SW480 (cell line): ENCODE measurements around the gene CCDC38.
"Not testable (repeated sequence)": the region's sequence is repeated elsewhere in the genome, so short reads cannot be mapped to it uniquely, and the experiment has no call there.

Experiments
- DNase-seq: peaks from one replicate; pipeline ENCODE4 v3.0.0-alpha.2; 2016; ENCODE audit warnings: low spot score

Gene CCDC38

DNA sequence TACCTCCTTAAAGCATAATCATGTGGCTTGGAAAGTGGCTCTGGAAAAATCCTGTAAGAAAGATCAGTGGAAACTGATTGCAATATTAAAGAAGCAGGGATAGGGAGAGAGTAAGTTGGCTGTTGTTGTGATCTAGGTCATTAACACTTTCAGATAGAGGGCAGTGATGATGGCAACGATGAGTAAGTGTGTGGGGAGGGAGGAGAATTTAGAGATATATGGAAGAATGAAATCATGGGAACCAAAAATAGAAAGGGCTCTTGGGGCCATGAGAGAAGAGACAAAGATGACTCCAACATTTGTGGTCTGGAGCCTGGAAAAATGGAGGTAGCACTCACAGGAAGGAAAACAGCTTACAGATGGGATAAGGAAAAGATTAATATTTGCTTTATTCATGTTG is 60.3 kb downstream of the CCDC38 start:
- DNase-seq, result no peak

DNA sequence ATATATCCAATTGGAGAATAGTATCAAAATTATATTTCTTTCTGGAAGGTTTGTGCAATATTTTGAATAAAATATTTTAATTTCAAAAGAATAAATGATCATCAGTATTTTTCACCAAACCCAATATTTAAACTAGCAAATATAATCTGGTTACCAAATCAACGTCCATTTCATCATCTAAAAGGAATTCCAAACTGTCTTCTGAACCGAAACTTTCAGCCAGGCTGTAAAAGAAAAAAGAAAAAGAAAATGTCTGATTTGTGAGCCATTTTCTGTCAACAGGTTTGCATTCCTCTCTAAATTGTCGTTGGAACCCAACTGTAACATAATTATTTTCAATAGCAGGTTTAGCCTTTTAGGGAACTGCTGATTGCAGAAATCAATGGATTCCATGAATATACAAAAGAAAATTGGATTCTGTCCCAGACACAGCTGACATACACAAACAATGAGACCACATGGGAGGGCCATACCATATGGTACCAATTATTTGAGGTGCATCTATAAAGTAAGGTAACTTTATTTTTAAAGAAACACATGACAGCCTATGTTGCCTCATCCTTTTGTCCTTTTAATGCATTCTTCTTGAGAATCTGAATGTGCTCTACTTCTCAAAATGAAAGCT is 61.0 kb downstream of the CCDC38 start:
- DNase-seq, result no peak

DNA sequence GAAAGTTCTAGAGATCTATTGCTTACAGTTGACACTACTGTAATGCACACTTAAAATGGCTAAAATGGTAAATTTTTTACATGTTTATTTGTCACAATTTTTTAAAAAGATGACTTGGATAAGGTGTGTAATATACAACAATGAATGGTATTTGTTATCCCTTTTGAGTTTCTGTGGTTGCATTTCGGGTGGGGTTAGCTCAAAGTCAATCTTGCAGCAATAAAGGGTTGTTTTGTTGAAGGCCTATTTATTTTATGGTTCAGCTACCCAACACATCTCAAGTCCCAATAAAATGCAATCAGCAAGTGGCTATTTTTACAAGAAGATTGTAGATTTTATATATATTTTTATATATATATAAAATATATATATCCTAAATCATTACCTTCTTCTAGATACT is 61.5 kb downstream of the CCDC38 start:
- DNase-seq, result no peak

DNA sequence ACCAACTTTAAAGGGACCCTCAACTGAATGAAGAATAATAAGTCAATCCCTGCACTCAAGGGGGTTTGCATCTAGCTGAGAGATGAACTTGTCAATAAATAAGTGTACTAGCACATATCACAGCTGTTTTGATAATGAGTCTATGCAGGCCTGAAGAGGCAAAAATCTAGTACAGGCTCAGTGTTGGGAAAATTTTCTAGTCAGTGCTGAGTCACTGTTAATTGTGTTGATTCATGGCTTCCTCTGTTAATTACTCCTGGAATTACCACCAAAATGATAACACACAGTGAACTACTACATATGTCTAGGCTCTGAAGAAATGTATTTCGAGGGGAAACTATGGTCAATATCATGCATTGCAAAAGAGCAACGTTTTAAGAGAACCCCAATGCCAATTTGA is 64.8 kb downstream of the CCDC38 start:
- DNase-seq, result no peak

DNA sequence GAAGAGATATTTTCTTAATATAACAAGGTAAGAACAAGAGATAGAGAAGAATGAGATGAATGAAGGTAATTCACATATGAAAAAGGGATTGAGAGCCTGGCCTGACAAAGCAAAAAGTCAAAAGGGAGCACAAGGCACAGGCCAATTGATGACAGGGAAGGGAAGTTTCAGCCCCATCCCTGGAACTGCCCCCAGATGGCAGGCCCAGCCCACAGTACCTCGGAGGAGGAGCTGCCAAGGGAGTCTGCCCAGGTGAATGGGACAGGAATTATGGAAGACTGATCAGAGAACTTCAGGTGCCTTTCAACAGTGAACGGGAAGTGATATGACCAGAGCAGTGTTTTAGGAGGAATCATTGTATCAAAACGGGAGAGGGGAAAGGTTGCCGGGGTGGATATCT is 68.0 kb downstream of the CCDC38 start:
- DNase-seq, result no peak

DNA sequence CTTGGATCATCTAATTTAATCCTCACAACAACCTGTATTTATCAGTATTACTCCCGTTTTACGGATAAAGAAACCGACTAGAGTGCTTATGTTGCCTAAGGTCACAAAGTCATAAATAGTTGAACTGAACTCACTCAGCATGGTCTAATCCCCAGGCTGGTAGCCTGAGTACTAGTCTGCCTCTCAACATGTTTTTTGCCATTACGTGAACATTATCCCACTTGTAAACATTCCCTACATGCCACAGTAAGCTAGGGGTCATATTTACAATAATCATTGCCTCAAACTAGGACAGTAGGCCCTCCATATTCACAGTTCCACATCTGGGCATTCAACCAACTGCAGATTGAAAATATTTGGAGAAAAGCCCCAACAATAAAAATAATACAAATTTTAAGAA is 71.5 kb downstream of the CCDC38 start:
- no peak for DNase-seq

DNA sequence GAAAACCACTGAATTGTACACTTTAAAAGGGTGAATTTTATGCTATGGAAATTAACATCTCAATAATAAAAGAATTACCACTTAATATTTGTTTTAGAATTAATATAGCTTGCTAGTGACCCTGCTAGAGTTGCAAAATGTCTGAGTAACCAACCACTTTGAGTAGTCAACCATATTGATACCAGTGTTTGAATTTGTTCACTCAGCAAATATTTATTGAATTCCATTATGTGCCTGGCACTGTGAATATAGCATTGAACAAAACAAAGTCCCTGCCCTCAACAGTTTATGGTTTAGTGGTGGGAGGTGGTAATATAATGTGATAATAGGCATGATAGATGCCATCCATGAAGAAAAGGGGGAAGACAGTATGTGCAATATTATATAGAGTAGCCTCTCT is 79.1 kb downstream of the CCDC38 start:
- no peak for DNase-seq

DNA sequence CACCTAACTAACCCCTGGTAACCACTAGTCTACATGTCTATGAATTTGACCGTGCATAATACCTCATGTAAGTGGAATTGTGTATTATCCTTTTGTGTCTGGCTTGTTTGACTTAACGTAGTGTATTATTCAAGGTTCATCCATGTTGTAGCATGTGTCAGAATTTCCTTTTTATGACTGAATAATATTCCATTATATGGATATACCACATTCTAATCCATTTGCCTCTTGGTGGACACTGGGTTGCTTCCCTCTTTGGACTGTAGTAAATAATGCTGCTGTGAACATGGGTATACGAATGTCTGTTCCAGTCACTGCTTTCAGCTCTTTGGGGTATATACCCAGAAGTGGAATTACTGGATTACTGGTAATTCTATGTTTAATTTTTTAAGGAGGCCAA is 80.4 kb downstream of the CCDC38 start:
- DNase-seq, result no peak

DNA sequence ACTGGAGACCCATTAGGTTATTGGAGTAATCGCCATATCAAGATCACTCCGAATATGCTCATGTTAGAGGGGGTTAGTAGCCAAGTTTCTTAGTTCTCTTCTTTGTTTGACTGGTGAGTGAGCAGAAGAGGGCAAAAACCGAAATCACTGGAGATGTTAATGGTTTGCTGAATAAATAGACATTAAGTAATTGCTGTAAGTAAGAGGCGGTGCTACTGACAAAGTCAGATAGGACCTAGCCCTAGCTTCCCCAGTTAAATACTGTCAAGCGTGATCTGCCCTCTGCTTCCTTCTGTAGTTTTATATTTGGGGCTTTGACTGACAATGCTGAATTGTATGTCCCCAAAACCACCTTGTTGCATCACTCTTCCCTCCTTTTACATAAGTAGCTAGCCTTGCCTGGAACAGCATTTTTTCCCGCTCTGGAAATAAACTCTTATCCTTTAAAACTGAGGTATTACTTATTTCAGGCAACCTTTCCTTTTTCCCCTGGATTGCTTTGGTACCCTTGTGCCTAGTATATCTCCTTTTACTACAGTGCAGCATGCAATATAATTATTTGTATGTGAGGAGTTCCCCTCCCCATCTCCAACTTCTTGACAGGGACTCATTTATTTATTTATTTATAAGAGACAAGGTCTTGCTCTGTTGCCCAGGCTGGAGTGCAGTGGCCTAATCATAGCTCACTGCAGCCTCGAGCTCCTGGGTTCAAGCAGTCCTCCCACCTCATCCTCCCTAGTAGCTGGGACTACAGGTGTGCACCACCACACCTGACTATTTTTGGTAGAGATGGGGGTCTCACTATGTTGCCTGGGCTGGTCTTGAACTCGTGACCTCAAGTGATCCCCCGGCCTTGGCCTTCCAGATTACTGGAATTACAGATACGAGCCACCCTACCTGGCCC is 82.2 kb downstream of the CCDC38 start:
- DNase-seq, result no peak

DNA sequence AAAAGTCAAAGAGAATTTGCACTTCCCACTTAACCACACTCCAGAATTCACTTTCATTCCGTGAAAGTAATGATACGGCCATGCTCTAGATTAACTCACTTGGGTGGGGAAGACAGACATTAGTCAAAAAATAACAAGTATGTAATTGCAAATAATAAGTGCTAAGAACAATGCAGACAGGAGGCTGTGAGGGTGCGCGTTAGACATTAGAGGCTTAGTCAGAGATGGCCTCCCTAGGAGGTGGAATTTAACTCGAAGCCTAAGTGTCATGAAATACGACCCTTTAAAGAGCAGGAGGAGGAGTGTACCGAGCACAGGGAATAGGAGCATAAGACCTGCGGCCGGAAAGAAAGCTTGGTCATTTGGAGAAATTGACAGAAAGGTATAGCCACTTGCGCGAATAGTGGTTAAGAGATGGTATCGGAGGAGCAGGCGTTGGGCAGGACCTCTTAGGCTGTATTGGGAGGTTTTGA is 83.0 kb downstream of the CCDC38 start:
- DNase-seq, result peak; percentile 46

DNA sequence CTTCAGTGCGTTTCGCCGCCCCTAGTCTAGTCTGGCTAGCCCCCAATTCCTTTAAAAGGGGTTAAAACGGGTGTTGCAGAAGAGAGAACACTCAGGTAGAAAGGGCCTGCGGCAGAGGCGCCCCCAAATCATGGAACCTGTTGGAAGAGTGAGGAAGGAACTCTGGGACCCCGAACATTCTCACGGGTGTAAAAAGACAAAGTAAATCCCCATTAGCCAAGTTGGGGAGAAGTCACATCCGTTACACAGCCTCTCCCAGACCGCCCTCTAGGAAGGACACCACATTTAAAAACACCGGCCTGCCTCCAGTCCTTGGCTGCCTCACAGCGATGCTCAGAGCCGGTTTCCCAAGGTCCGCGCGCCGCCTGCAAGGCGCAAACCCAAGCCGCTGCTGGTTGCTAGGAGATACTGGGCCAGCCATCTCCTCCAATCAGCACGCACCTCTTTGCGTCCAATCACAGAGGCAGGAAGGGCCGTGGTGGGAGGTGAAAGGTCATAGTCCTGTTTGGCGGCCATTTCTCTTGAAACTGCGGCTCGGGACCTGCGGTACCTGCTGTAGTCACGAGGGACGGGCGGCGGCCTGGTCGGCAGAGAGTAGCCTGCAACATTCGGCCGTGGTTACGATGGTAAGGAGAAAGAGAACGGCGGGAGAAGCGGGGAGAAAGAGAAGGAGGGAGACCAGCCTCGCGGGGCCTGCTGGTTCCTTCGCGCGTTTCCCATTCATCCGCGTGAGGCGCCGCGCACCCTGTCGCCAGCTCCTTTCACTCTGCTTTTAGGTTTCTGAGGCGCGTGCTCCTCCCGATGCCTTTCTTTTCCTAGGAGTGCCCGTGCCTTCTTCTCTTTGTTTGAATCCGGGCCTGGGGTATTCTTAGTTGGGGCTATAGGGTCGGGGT is 83.7 kb downstream of the CCDC38 start, which contains the start of gene SNRPF:
TSS of gene SNRPF (plus strand) at position 502 of the 893 bp plus-strand sequence. CDS start at position 624, 122 bp downstream.
- peak; percentile 91 for DNase-seq

DNA sequence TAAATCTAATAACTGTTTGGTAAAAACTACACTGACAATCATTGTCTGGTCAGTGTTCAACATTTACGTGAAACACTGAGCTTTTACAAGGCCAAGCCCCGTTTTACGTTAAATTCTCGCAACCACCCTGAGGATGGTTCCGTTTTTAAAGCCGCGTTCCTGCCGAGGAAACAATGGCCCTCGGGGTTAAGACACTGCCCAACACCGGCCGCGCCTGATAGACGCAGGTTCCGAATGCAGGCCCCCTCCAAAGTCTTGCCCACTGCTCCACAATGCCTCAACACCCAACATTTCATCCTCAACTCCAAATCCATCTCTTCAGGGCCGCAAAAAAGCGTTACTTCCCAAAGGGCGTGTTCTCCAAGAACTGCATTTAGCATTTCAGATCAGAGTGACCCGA is 84.6 kb downstream of the CCDC38 start:
- DNase-seq, result no peak

DNA sequence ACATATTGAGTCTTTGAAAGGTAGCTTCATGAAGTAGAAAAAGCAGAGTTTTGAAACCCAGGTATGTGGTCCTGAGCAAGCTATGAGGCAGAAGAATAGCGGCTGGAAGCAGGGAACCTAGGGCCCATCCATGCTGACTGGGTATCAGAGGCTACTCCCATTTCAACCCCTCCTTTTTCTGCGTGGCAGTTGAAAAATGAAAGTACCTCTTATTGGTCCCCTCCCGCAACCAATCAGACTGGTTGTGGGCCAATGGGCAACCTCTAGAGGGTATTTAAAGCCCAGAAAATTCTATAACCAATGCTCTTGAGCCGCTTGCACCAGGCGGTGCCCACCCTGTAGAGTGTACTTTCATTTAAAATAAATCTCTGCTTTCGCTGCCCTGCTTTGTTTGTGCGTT is 85.3 kb downstream of the CCDC38 start:
- DNase-seq, result no peak

DNA sequence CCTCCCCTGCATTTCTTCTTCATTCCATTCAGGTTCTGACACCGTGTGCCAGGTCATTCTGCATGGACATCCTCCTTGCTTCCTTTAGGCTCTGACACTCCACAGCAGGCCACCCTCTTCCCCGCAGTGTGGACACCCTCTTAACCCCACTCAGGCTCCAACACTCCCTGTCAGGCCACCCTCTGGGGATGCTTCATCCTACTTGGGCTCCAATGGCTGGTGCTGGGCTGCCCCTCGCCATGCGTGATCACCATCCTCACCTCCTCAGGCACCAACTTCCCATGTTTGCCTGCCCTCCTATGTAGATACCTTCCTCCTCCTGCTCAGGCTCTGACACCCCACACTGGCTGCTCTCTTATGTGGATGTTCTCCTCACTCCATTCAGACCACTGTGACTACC is 90.3 kb downstream of the CCDC38 start:
- no peak for DNase-seq

DNA sequence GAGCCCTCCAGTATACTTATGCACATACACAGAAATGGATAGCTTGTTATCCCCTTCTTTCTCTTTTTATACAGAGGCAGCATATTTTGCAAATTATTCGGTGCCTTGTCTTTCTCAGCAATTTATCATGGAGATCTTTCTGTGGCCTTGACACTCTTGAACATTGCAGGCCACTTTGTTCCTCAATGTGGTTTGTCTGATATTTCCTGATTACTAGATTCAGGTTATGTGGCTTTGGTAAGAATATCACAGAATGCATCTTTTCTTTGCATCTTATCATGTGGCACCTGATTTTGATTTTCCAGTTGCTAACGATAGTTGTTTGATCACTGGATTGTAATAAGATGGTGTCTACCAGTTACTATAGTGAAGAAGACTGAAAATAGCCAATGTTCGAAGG is 90.8 kb downstream of the CCDC38 start:
- DNase-seq, result no peak

DNA sequence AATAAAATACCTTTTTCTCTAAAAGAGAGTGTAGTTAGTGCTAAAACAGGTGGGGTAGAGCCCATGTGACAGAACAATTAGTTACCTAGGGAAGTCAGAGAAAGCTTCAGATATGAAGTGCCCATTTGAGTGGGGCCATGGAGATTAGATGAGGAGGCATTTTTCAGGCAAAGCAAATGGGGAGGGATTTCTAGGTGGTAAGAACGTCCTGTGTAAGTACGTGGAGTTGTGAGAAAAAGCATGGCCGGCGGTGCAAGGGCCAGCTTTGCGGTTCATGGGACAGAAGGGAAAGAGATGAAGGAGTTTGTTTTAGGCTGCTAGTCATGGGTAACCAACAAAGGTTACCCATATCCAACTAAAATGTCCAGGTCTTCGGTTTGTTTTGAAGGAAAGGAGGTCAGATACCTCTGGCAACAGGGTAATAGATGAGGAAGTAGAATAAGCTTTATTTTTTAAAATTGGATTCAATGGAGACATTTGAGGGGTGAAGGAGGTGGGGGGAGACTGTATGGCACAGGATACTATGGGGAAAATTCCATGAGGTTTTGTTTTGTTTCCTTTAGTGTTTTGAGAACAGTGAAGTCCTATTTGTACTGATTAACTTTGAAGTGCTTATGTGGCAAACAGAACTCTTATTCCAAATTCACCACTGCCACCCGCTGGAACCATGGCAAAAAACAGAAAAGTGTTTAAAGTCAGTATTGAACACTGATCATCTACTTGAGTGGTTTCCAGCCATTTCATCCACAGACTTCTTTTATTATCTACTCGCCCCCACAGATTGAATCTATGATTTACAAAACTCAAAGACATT is 93.6 kb downstream of the CCDC38 start:
- peak; percentile 30 for DNase-seq

DNA sequence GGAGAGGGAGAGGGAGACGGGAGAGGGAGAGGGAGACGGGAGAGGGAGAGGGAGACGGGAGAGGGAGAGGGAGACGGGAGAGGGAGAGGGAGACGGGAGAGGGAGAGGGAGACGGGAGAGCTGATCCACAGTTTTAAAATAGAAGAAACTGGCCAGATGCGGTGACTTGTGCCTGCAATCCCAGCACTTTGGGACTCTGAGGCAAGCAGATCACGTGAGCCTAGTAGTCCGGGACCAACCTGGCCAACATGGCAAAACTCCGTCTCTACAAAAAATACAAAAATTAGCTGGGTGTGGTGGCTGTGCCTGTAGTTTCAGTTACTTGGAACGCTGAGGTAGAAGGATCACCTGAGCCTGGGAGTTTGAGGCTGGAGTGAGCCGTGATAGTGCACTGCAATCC is 100.0 kb downstream of the CCDC38 start:
- DNase-seq, result not testable (repeated sequence)

DNA sequence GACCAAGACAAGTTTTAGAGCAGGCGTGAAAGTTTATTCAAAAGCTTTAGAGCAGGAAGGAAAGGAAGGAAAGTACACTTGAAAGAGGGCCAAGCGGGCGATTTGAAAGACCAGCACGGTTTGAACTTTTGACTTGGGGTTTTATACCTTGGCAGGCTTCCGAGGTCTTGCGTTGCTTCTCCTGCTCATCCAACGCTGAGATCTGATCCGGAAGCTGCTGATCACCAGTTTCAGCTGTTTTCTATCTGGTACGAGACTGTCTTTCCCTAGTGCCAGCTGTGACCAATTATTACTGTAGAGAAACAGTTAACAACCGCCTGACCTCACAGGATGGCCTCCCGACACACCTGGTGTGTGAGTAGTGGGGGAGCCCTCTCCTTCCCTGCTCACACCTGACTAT is 104.3 kb downstream of the CCDC38 start:
- DNase-seq, result no peak

DNA sequence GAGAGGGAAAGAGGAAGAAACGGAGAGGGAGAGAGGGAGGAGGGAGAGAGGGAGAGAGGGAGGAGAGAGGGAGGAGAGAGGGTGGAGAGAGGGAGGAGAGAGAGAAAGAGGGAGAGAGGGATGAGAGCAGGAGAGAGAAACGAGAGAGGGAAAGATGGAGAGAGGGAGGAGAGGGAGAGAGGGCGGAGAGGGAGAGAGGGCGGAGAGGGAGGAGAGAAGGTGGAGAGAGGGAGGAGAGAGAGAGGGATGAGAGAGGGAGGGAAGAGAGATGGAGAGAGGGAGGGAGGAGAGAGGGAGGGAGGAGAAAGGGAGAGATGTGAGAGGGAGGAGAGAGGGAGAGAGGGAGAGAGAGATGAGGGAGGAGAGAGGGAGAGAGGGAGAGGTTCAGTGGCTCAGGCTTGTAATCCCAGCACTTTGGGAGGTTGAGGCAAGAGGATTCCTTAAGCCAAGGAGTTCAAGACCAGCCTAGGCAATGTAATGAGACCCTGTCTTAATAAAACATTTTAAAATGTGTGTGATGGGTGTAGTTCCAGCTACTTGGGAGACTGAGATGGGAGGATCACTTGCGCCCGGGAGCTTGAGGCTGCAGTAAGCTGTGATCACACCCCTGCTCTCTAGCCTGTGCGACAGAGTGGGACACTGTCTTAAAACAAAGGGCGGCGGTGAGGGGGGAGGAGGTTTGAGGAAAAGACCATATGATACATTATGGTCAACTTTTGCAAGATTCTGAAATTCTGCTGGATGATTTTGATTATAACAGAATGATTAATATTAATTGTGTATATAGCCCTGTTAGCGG is 105.0 kb downstream of the CCDC38 start:
- DNase-seq, result no peak

DNA sequence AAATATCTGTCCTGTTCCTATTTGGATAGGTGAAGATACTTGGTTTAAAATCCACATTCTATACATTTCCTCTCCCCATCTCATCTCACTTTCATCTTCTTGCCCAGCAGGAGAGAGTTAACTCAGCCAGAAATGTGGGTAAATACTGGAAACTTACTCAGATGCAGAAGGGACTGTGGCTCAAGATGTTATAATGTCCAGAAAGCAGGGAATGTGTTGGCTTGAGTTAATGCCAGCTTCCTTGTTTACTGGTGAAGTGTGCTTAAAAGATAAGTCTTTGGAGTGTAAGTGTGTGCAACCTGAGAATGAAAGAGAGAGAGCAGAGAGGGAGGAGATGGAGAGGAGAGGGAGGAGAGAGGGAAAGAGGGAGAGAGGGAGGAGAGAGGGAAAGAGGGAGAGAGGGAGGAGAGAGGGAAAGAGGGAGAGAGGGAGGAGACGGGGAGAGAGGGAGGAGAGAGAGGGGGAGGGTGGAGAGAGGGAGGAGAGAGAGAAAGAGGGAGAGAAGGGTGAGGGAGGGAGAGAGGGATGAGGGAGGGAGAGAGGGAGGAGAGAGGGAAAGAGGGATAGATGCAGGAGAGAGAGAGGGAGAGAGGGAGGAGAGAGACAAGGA is 105.7 kb downstream of the CCDC38 start:
- DNase-seq, result no peak
